Prostate gland (tissue), 2 donors: ENCODE data around the gene ESPNL.

Experiments
- CTCF ChIP-seq, 4 experiments: fragments of 200-600 bp in 2 of 4; fragments of 450-650 bp in 2 of 4; sonication (generic) in 2 of 4; IDR thresholded peaks; 1 replicate in 3 of 4; 2 replicates in 1 of 4; pipeline ENCODE4 v1.5.1; 2016 to 2019; ENCODE audit warnings: antibody characterized with exemption in 4 of 4, mild to moderate bottlenecking in 2 of 4, moderate library complexity in 2 of 4
- POLR2A ChIP-seq: fragments of 450-650 bp; IDR thresholded peaks from one replicate; pipeline ENCODE4 v1.6.1; 2016; ENCODE audit warnings: antibody characterized with exemption, mild to moderate bottlenecking
- POLR2AphosphoS5 ChIP-seq: sonication (generic); formaldehyde crosslinking; IDR thresholded peaks from one replicate; pipeline ENCODE4 v1.6.1; 2017; ENCODE audit warnings: antibody characterized with exemption

DNA sequence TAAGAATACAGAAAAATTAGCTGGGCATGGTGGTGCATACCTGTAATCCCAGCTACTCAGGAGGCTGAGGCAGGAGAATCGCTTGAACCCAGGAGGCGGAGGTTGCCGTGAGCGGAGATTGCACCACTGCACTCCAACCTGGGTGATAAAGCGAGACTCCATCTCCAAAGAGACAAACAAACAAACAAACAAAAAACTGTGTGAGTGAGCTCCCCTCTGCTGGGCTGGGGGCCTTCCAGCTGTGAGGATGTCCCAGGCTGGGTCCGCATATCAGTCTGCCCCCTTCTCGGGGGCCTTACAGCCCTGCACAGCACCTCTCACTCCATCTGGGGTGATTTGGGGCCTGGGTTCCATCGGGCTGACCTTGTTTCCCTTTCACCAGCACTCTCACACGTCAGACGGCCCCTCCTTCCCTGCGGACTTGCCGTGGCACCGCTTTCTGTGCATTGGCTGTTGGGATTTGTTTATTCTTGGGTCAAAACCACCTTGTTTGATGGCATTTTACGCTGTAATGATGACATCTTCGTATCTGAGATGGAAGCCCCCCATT, 35.5 kb downstream of the ESPNL start:
- TF ChIP-seq CTCF (IDR thresholded peaks at IDR 0.05) (no peak), POLR2A (no peak), POLR2AphosphoS5 (no peak)
